Measurements from ENCODE around the gene MAPK1.

Gene MAPK1

DNA sequence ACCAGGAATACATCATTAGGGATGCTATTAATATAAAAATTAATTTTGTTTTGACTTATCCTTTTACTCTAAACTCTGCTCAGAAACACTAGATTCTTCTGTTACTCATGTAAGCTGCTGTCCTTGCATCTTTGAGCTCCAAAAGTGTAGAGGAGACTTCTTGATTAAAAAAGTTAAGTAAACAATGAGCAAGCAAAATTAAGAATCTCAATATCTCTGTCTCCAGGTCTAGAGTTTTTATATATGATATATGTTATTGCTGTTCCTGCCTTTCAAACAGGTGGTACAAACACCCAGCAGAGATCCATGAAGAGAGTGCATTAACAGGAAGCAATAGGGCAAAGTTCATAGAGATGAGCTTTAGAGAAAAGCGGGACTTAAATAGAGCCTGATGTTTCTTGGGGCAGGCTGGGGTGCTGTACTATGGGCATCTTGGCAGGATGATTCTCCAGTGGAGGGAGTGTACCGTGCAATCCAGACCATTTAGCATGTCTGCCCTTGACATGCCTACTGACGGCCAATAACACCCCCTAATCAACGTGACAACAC is 6.9 kb downstream of the MAPK1 start:
- peak overlapping the region in 2 of 3 experiments; percentile 33 to 41 for H3K27ac Mint-ChIP-seq
- H3K27me3 Mint-ChIP-seq (ENCODE audit: low read depth): no peaks in the 10 kb centered on the region
- peaks cover 85% of the 10 kb centered on the region for H3K4me1 Mint-ChIP-seq
- TF ChIP-seq, protein P1, sequence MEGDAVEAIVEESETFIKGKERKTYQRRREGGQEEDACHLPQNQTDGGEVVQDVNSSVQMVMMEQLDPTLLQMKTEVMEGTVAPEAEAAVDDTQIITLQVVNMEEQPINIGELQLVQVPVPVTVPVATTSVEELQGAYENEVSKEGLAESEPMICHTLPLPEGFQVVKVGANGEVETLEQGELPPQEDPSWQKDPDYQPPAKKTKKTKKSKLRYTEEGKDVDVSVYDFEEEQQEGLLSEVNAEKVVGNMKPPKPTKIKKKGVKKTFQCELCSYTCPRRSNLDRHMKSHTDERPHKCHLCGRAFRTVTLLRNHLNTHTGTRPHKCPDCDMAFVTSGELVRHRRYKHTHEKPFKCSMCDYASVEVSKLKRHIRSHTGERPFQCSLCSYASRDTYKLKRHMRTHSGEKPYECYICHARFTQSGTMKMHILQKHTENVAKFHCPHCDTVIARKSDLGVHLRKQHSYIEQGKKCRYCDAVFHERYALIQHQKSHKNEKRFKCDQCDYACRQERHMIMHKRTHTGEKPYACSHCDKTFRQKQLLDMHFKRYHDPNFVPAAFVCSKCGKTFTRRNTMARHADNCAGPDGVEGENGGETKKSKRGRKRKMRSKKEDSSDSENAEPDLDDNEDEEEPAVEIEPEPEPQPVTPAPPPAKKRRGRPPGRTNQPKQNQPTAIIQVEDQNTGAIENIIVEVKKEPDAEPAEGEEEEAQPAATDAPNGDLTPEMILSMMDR (IDR thresholded peaks at IDR 0.05; ENCODE audit: unreplicated experiment in 3 of 3): no peak
- peaks cover 5% of the 10 kb centered on the region for H3K36me3 Mint-ChIP-seq (ENCODE audit: low read depth)
- H3K4me3 Mint-ChIP-seq: no peak overlapping the region
- H3K9me3 Mint-ChIP-seq: no peaks in the 10 kb centered on the region

- Mint-ChIP-seq H3K27ac (peak overlapping the region in 2 of 3 experiments; percentile 1 to 52), H3K9me3 (no peaks in the 10 kb centered on the region), H3K4me3 (no peak overlapping the region), H3K27me3 (ENCODE audit: low read depth) (no peaks in the 10 kb centered on the region), H3K4me1 (peaks cover 76% of the 10 kb centered on the region), H3K36me3 (ENCODE audit: low read depth) (peaks cover 3% of the 10 kb centered on the region)
- TF ChIP-seq, protein P1 (IDR thresholded peaks at IDR 0.05; ENCODE audit: unreplicated experiment in 3 of 3): no peak
Observed at GRCh38 chr22:21858025-21858764, 9.2 kb downstream of the MAPK1 start.

- no peaks in the 10 kb centered on the region for H3K9me3 Mint-ChIP-seq
- TF ChIP-seq, protein P1 (IDR thresholded peaks at IDR 0.05; ENCODE audit: unreplicated experiment in 3 of 3): no peak
- no peaks in the 10 kb centered on the region for H3K27me3 Mint-ChIP-seq (ENCODE audit: low read depth)
- peaks cover 71% of the 10 kb centered on the region for H3K4me1 Mint-ChIP-seq
- H3K36me3 Mint-ChIP-seq (ENCODE audit: low read depth): peaks cover 7% of the 10 kb centered on the region
- no peak overlapping the region for H3K4me3 Mint-ChIP-seq
- H3K27ac Mint-ChIP-seq: peak overlapping the region in 2 of 3 experiments; percentile 1 to 52
Observed at GRCh38 chr22:21857481-21857914, 9.9 kb downstream of the MAPK1 start.

GRCh38 chr22:21856868-21857267 is 10.6 kb downstream of the MAPK1 start:
- Mint-ChIP-seq H3K36me3 (ENCODE audit: low read depth) (peaks cover 13% of the 10 kb centered on the region), H3K27me3 (ENCODE audit: low read depth) (no peaks in the 10 kb centered on the region), H3K4me3 (no peak overlapping the region), H3K27ac (no peak overlapping the region), H3K4me1 (peaks cover 68% of the 10 kb centered on the region), H3K9me3 (no peaks in the 10 kb centered on the region)
- TF ChIP-seq, protein P1 (IDR thresholded peaks at IDR 0.05; ENCODE audit: unreplicated experiment in 3 of 3): no peak

GRCh38 chr22:21856197-21856596 is 11.2 kb downstream of the MAPK1 start:
- Mint-ChIP-seq H3K27me3 (ENCODE audit: low read depth) (no peaks in the 10 kb centered on the region), H3K36me3 (ENCODE audit: low read depth) (peaks cover 18% of the 10 kb centered on the region), H3K4me3 (no peak overlapping the region), H3K9me3 (no peaks in the 10 kb centered on the region), H3K4me1 (peaks cover 63% of the 10 kb centered on the region), H3K27ac (no peak overlapping the region)
- TF ChIP-seq, protein P1 (IDR thresholded peaks at IDR 0.05; ENCODE audit: unreplicated experiment in 3 of 3): no peak

All from nephron (organoid).